Stimulated activated CD4-positive, alpha-beta T cell treated with anti-CD3 and anti-CD28 coated beads, Interleukin-15, amount 100 ng/mL, for 1 hour (primary cell): ENCODE data around the gene SPHK1.
"Not testable (repeated sequence)": the region's sequence is repeated elsewhere in the genome, so short reads cannot be mapped to it uniquely, and the experiment has no call there.

Experiments used
- DNase-seq, 2 donors: peaks; one replicate each; pipeline ENCODE4 v3.0.0-alpha.2; 2020; ENCODE audit warnings: low read depth in 1 of 2, low spot score in 1 of 2

The SPHK1 gene, protein sequence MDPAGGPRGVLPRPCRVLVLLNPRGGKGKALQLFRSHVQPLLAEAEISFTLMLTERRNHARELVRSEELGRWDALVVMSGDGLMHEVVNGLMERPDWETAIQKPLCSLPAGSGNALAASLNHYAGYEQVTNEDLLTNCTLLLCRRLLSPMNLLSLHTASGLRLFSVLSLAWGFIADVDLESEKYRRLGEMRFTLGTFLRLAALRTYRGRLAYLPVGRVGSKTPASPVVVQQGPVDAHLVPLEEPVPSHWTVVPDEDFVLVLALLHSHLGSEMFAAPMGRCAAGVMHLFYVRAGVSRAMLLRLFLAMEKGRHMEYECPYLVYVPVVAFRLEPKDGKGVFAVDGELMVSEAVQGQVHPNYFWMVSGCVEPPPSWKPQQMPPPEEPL

DNA sequence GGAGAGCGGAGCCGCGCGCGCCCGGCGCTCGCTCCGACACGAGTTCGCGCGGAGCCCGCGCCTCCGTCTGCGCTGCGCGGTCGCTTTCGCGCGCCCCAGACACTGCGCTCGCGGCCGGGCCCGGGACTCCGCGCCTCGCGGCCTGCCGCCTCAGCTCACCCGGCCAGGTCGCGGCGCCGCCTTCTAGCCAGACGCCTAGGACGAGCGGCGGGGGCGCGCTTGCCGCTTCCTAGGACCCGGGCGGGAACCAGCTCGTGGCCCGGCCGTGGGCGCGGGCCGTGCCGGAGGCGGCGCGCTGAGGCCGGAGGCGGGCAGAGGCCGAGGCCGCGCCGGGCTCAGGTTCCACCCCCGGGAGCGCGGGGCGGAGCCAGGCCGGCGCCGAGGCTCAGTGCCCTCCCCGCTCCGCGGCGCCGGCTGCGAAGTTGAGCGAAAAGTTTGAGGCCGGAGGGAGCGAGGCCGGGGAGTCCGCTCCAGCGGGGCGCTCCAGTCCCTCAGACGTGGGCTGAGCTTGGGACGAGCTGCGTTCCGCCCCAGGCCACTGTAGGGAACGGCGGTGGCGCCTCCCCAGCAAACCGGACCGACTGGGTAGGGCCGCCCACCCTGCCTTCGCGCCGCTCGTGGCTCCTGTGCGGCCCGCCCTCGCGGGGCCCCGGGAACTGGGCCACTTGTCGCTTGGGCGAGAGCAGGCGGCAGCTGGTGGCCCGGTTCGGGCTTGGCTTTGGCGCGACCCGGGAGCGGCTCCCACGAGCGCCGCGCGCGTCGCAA, at the start of gene SPHK1:
SPHK1 (plus strand) TSS at position 388 of the 765 bp plus-strand sequence. CDS start 1,036 bp downstream, outside the sequence.
- peak; percentile 27 to 62 for DNase-seq

GRCh38 chr17:76335716-76336381, 48.6 kb upstream of the SPHK1 start:
- DNase-seq = no peak

GRCh38 chr17:76336756-76337412, 47.5 kb upstream of the SPHK1 start:
- no peak for DNase-seq

GRCh38 chr17:76337413-76337777, 47.0 kb upstream of the SPHK1 start:
- DNase-seq = no peak

- DNase-seq = no peak
Observed at GRCh38 chr17:76341301-76341700, 43.1 kb upstream of the SPHK1 start.

DNA sequence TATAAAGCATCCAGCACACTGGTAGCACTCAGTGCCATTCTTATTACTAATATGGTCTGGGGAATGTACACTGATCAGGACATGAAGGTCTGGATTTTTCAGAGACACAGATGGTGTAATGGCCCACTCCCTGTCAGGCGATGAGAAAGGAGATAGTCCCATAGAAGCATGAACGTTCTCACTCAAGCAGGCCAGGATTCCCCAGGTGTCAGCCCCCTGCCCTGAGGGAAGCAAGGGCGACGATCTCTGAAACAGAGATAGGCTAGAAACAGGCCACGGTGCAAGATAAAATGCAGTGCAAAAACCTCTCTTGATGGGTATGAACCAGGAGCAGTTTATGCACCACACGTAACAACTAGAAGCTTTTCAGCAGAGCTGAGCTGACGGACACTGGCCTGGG, 41.3 kb upstream of the SPHK1 start:
- no peak for DNase-seq

- DNase-seq = no peak
Observed at GRCh38 chr17:76345377-76345974, 38.9 kb upstream of the SPHK1 start.

DNA sequence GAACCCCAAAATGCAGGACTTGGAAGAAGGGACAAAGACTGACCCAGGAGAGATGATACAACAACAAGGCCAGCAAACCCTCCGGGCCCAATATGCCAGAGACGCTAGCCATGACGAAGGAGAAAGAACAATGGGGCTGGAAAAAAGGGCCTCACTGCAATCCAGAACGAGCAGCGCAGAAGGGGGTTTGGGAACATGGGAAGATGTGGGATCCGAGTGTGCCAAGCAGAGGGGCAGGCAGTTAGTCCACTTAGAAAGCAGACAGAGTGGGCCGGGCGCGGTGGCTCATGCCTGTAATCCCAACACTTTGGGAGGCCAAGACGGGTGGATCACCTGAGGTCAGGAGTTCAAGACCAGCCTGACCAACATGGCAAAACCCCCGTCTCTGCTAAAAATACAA, 37.5 kb upstream of the SPHK1 start:
- DNase-seq = not testable (repeated sequence)

DNA sequence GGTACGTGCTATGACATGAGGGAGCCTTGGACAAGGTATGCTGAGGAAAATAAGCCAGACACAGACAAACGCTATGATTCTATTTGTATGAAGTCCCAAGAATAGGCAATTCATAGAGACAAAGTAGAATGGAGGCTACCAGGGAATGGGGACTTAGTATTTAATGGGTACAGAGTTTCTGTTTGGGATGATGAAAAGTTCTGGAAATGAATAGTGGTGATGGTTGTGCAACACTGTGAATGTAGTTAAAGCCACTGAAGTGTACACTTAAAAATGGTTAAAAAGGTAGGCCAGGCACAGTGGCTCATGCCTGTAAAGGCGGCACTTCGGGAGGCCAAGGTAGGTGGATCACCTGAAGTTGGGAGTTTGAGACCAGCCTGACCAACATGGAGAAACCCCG, 33.9 kb upstream of the SPHK1 start:
- DNase-seq = no peak

DNA sequence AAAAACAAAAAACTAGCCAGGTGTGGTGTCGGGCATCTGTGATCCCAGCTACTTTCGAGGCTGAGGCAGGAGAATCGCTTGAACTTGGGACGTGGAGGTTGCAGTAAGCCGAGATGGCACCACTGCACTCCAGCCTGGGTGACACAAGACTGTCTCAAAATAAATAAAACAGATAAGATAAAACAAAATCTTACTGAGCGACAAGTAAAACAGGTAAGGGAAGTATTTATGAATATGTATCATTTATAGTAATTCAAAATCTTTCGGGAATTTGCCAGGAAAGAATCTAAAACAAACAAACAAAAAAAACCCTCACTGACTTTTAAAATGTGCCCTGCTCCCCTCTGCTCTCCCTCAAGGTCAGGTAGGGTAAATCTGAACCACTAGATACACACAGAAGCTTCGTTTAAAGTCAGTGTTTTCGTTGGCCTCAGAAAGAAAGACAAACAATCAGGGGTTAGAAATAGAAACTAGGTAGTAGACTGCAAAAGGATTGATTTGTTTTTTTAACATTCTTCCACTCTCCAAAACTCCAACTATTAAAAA, 32.8 kb upstream of the SPHK1 start:
- no peak for DNase-seq

DNA sequence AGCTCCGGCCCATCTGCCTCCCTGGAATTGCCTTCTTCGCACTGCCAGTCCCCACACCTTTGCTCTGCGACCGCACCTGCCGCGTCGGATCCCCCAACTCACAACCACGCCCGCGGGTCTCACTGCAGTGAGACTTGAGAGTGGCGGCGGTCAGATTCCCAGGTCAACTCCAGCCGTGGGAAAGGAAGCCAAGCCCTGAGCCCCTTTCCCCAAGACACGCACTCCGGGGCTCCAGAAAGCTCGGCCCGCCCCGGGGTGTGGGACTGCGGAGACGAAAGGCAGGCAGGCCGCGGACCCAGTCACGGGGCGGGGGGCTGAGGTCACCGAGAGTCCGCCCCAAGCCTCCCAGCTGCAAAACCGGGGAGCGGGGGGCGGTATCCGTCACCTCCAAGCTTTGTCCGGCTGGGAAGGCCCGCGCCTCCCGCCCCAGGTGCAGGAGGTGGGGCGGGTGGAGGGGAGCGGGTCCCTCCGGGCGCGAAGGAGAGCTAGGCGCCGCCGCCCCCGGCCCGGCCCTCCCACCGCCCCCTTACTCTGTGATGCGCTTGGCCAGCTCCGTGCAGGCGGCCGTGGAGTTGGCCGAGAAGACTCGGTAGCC, 31.3 kb upstream of the SPHK1 start:
- no peak for DNase-seq

GRCh38 chr17:76353599-76354316, 30.7 kb upstream of the SPHK1 start, which contains the start of gene PRPSAP1:
Gene PRPSAP1, minus strand, starts transcription at chr17:76353916. Its CDS starts 213 bp downstream, at chr17:76353703.
- DNase-seq = peak; percentile 61 to 68

GRCh38 chr17:76354317-76354729, 30.1 kb upstream of the SPHK1 start:
- no peak for DNase-seq

DNA sequence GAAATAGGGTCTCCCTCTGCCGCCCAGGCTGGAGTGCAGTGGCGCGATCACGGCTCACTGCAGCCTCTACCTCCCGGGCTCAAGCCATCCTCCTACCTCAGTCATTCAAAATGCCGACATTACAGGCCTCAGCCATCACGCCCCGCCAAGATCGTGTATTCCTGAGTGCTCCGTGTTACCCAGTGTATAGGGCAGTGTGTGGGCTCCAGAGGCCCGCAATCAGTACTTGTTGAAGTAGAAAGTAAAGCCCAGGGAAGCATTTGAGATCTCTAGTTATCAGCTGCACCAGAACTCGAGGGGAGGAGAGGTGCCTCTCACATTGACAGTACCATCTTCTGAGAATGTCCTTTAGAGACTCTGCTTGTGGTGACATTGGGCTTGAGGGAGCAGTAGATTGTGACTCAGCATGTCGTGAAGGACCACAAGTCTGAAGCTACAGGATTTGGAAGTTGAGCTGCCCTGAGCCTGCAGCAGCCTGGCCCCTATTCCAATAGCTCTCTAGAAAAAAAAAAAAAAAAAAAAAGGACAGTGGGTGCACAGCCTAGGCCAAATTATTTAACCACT, 29.6 kb upstream of the SPHK1 start:
- no peak for DNase-seq

- no peak for DNase-seq
Observed at GRCh38 chr17:76356803-76357456, 27.5 kb upstream of the SPHK1 start.

DNA sequence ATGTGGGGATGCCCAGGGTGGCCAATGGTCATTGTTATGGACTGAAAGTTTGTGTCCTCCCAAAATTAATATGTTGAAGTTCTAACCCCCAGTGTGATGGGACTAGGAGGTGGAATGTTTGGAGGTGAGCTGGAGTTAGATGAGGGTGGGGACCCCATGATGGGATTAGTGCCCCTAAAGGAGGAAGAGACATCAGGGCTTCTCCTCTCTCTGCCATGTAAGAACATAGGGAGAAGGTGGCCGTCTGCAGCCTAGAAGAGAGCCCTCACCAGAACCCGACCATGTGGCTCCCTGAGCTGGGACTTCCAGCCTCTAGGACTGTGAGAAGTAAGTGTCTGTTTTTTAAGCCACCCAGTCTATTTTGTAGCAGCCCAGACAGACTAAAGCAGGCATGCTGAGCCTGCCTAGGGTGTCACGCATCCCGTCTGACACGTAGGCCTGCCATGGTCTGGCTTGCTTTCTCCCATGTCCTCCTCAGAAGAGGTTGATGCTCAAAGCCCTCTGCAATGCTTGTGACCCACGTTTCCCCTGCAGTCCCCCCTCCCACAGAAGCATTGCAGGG, 26.7 kb upstream of the SPHK1 start:
- DNase-seq = no peak

GRCh38 chr17:76359375-76359774, 25.0 kb upstream of the SPHK1 start:
- DNase-seq = no peak

DNA sequence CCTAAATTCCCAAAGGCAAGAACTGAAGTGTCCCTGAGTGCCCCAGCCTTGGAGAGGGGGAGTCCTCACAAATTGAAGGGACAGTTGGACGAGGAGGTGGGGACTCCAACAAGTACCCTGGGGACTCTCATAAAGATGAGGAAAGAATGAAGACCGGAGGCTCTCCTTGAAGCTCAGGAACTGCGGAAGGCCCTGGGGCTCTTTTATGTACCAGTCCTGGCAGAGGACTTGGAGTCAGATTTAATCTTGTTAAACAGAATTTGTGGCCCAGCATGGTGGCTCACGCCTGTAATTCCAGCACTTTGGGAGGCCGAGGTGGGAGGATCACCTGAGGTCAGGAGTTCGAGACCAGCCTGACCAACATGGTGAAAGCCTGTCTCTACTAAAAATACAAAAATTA, 24.6 kb upstream of the SPHK1 start:
- not testable (repeated sequence) for DNase-seq
